HG02763 (cell line): Measurements from ENCODE around the gene ZCCHC24.

Experiments used
- ATAC-seq: cut with Tn5 transposase; IDR thresholded peaks from one replicate; pipeline ENCODE4 v1.9.1; 2021; ENCODE audit warnings: mild to moderate bottlenecking, moderate library complexity; ENCODE audit not compliant: unreplicated experiment

Gene ZCCHC24

DNA sequence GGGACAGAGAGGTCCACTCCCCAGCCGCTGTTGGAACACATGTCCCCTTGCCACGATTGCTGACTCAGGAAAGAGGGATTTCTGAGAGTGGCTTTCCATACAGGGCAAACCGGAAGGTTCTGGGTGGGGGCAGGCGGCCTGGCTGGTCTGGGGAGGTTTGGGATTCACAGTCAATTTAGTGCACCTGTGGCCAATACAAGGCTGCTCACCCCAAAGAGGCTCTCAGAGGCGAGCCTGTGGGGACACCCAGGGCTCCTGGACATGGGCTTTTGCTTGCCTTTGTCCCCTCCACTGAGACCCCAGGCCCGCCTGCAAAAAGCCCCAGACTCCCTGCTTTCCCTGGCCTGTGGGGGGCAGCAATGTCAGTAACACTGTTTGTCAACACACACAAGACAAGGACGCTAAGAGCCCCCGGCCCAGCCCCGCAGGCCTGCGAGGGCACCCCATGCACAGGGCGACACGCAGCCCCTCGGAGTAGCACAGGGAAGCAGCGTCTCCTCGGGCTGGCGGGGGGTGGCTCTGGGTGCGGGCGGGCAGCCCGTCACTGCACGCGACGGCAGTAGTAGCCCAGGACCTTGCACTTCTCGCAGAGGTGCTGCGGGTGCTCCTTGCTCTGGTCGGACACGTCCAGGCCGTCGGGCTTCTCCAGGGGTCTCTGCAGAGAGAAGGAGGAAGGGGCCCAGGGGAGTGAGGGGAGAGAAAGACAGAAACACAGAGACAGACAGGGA is 59.5 kb downstream of the ZCCHC24 start:
- ATAC-seq: no peak

DNA sequence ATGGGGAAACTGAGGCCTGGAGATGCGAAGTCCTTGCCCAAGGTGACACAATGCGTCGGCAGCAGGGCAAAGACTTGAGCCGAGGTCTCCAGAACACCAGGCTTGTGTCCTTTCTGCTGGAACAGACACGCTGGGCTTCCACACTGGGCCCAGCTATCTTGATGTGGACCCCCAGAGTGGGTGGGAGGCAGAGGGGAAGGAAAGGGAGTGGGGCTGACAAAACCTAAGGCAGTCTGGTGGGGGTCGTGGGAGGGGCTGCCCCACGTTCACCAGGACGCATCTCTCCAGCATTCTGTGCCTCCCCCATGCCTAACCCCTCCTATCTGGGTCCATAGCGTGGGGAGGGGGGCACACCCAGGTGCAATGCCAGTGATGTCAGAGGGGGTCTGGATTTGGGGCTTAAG is 60.0 kb downstream of the ZCCHC24 start:
- no peak for ATAC-seq

GRCh38 chr10:79384773-79385391 is 60.5 kb downstream of the ZCCHC24 start:
- ATAC-seq: no peak

DNA sequence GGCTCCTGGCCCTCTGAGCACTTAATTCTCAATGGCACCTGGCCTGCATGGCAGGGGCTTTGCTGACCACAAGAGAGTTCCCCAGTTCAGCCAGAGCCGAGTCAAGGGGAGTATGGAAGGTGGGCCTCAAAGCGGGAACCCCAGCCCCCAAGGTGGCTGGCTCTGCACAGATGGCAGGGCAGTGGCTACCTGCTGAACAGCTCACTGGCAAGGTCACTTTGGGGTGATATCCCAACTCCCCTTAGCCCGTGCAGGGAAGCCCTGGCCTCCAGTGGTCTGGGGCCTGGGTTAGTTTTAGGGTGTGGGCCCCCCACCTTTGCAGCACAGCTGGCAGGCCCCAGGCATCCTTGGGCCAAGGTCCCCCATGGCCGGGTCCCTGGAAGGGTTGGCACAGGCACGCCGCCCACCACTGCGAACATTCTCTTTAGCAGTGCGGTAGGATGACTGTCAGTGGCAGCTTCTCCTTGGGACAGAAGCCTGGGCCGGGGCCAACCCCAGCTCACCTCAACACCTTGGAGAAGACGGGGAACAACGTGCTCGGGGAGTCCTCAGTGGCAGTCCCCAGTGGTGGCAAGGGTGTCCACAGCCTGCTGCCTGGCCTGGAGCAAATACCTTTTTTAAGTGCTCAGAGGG is 61.3 kb downstream of the ZCCHC24 start:
- ATAC-seq: no peak

DNA sequence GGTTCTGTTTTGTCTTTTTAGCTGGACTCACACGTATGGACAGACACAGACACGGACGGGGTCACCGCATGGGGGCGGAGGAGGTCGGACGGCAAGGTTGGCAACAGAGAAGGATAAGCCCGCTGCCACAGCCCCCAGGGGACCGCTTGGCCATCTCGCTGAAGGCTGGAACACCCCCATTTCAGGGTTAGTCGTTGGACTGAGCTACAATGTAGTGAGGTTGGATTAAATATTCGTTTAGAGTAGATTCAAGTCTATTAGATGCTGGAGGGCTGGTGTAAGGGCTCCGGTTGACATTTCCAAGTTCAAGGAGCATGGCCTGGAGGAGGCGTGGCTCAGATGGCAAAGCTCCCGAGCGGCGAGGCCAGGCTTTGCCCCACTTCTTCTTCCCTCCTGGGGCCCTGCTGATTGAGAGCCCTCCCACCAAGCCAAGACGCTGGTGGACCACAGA is 62.9 kb downstream of the ZCCHC24 start:
- ATAC-seq: no peak

DNA sequence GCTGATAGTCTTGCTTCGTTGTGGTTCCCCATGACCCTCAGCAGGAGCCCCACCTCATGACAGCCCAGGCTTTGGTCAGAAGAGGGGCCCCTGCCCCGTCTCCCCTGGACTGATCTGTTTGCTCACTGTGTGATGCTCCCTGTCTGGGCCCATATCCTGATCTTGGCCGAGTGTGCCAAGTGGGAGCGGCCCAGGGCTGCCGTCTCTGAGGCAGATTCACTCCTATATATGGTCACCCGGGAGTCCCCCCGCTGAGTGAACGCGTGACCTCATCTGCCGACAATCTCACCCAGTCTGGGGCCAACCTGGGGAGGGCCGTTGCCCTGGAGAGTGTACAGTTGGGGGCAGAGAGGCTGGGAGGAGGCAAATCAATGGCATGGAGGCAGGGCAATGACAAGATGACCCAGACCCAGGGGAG is 63.6 kb downstream of the ZCCHC24 start:
- ATAC-seq: no peak

GRCh38 chr10:79380946-79381721 is 64.3 kb downstream of the ZCCHC24 start:
- ATAC-seq: no peak

DNA sequence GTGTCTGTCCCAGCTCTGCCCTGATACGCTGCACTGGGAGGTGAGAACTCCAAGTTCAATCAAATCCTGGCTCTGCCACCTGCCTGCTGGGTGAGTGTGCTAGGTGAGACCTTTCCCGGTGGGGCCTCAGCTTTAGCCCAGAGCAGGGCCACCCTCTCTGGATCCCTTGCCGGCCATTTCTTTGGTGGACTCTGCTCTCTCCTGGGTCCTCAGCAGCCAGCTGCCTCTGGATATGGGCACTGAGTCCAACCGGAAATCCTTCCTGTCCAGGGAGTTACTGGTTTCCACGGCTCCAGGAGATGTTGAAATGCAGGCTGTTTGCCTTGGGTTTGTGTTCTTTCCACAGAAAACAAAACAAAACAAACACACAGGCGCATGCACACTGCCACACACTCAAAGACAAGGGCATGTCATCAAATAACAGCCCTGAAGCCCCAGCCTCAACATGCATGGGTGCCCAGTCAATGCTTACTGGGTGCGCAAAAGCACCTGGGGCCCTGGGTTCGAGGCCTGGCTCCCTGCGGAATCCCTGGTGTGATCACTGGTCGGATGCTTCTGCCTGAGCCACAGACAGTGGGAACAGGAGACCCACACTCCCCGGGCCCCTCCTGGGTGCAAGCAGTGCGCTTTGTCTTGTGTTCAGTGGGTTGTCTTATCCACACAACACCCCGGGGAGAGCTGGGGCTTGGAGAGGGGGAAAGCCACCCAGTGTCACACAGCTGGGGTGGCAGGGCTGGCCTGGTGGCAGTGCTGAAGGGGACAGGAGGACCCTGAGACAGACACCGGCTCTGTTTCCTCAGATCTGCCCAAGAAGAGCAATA is 65.1 kb downstream of the ZCCHC24 start:
- no peak for ATAC-seq

DNA sequence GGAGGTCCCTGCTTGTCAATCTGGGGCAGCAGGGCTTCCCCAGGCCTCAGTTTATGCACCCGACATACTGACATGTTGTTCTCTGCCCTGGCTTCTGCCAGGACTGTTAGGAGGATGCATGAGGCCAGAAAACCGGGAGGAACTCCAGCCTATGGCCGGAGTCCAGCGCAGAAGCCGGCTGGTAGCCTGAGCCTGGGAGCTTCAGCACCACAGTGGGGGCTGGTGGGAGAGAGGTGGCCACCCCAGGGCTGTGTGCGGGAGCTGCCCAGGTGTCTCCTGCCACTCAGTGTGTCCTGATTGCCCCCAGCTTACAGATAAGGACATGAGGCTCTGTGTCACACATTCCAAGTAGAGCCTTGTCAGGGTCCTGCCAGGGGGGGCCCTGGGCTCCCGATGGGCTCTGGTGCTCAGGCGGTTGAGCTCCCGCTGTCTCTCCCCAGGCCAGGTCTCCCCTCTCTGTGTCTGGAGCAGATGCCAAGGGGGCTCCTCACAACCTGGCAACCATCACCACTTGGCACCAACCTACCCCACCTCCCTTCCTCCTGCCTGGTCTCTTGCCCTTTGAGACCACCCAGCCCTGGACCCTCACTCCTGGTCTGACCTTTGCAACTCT is 65.8 kb downstream of the ZCCHC24 start:
- ATAC-seq: no peak

DNA sequence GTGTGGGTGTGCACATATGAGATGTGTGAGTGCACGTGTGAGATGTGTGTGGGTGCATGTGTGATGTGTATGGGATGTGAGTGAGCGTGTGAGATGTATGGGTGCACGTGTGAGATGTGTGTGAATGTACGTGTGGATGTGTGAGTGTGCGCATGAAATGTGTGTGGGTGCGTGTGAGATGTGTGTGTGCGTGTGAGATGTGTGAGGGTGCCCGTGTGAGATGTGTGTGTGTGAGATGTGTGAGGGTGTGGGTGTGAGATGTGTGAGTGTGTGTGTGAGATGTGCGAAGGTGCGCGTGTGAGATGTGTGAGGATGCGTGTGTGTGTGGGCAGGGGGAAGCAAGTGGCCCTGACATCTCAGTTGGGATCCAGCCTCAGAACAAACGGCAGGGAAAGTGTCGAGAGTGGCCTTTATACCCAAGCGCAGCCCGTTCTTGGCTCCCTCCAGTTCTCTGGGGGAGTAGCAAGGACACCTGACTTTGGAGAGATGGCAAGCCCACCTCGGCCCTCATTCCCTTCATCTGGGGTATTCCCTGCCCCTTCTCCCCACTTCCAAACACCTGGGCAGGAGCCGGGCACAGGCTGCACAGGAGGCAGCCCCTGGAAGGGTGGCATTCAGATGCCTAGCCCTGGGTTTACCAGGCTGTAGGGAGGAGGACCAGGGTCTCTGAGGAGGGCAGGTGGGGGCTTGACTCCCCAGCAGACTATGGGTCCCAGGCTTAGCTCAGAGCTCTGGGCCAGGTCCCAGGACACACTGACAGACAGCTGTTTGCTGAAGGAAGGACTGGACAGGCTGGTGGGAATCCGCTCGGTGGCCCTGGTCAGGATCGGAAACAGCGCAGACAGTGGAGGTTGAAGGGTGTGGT is 66.5 kb downstream of the ZCCHC24 start:
- no peak for ATAC-seq

DNA sequence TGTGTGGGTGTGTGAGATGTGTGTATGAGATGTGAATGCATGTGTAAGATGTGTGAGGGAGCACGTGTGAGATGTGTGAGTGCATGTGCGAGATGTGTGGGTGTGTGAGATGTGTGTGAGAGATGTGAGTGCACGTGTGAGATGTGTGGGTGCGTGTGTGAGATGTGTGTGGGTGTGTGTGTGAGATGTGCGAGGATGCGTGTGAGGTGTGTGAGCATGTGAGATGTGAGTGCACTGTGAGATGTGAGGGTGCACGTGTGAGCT is 67.1 kb downstream of the ZCCHC24 start:
- ATAC-seq: no peak

- ATAC-seq: no peak
Observed at GRCh38 chr10:79377557-79378382, 67.7 kb downstream of the ZCCHC24 start.

DNA sequence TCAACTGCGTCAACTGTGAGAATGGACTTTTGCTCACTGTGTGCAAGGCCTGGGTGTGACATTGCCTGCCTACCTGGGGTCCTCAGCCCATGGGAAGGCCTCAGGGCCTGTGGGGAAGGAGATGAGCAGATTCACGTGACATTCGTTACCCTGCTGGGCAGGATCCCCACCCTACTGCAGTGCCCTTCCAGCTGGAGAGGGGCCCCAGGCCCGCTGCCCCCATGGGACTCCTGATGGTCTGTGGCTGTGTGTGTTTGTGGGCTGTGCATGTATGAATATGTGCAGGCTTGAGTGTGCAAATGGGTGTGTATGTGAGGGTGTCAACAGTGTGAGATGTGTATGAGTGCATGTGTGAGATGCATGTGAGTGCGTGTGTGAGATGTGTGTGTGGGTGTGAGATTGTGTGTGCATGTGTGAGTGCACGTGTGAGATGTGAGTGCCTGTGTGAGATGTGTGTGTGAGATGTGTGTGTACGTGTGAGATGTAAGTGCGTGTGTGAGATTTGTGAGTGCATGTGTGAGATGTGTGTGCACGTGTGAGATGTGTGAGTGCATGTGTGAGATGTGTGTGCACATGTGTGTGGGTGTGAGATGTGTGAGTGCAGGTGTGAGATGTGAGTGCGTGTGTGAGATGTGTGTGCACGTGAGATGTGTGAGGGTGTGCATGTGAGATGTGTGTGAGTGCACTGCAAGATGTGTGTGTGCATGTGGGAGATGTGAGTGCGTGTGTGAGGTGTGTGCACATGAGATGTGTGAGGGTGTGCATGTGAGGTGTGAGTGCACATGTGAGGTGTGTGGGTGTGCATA is 68.5 kb downstream of the ZCCHC24 start:
- ATAC-seq: no peak

DNA sequence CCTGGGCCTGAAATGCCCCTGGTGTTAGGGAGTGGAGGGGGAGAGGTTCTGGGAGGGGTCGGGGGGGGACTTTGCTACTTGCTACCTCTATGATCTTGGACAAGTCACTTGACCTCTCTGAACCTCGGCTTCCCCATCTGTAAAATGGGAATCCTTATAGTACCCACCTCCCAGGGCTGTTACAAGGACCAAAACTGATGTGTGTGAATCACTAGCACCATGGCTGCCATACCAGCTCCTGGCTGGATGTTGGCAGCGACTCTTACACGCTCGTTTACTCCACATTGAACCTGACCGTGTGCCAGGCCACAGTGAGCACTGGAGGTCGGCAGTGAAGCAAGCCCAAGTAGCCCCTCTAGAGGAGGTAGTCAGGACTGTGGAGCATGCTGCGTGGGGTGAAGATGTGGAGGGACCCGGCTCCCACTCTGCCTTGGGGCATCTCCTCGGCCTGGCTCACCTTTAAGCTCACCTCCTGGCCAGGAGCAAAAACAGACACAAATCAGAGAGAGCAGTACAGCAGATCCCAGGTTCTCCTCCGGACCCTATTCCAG is 69.3 kb downstream of the ZCCHC24 start:
- no peak for ATAC-seq

GRCh38 chr10:79375321-79376077 is 69.9 kb downstream of the ZCCHC24 start:
- ATAC-seq: no peak

GRCh38 chr10:79374312-79375191 is 70.9 kb downstream of the ZCCHC24 start:
- ATAC-seq: no peak
